Measurements from ENCODE around the gene KDM6A.
"Not testable (repeated sequence)": the region's sequence is repeated elsewhere in the genome, so short reads cannot be mapped to it uniquely, and the experiment has no call there.

GRCh38 chrX:45059906-45060305 lies 186.9 kb downstream of the KDM6A start:
- TF ChIP-seq POLR2A (IDR thresholded peaks at IDR 0.05), result not testable (repeated sequence)
- TF ChIP-seq, protein P1, sequence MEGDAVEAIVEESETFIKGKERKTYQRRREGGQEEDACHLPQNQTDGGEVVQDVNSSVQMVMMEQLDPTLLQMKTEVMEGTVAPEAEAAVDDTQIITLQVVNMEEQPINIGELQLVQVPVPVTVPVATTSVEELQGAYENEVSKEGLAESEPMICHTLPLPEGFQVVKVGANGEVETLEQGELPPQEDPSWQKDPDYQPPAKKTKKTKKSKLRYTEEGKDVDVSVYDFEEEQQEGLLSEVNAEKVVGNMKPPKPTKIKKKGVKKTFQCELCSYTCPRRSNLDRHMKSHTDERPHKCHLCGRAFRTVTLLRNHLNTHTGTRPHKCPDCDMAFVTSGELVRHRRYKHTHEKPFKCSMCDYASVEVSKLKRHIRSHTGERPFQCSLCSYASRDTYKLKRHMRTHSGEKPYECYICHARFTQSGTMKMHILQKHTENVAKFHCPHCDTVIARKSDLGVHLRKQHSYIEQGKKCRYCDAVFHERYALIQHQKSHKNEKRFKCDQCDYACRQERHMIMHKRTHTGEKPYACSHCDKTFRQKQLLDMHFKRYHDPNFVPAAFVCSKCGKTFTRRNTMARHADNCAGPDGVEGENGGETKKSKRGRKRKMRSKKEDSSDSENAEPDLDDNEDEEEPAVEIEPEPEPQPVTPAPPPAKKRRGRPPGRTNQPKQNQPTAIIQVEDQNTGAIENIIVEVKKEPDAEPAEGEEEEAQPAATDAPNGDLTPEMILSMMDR (IDR thresholded peaks at IDR 0.05), result not testable (repeated sequence)

Data from upper lobe of left lung (tissue), 4 donors.